ENCODE data around the gene FAM78A. TPM values are rescaled to one million over a fixed set of nuclear protein-coding genes. Genes with fewer than 3 reads are reported as not detected.

FAM78A gene
- total RNA-seq, 1 experiment from 2014 or later: 3.0 TPM

DNA sequence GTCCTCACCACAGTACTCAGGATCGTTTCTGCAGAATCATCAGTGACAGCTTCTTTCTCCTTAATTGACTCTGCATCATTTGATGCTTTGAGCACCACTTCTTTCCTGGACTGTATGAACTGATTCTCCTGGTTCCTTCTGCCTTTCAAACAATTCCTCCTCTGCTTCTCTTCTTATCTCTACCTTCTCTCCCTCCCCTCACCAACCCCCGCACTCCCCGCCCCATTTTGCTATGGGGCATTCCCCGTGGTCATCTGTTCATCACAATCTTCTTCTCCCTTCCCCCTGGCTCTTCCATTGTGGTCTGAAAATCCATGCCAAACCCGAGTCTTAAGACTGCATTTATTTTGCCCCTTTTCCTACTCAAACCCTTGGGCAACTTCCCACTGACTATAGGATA is 57.9 kb downstream of the FAM78A start:
- no peak overlapping the region for H3K4me3 Mint-ChIP-seq
- ChIA-PET CTCF (interaction anchor here (0.6 to 2.2 kb wide), 3 partner anchors 118 to 328 kb away, joined by 3 to 10 read pairs (median 7); no protein-coding TSS in a partner anchor), POLR2A (no interaction called here)
- H3K27me3 Mint-ChIP-seq (ENCODE audit: low read depth): no peaks in the 10 kb centered on the region
- no peak for DNase-seq (ENCODE audit: low spot score)
- ATAC-seq: no peak
- no peaks in the 10 kb centered on the region for H3K9me3 Mint-ChIP-seq
- H3K36me3 Mint-ChIP-seq: peaks cover 21% of the 10 kb centered on the region
- no peak for TF ChIP-seq ZNF423 (CRISPR knock-in tag; IDR thresholded peaks at IDR 0.05)
- TF ChIP-seq ELF4 (CRISPR knock-in tag; IDR thresholded peaks at IDR 0.05; ENCODE audit: low read depth): no peak
- TF ChIP-seq, protein P1, sequence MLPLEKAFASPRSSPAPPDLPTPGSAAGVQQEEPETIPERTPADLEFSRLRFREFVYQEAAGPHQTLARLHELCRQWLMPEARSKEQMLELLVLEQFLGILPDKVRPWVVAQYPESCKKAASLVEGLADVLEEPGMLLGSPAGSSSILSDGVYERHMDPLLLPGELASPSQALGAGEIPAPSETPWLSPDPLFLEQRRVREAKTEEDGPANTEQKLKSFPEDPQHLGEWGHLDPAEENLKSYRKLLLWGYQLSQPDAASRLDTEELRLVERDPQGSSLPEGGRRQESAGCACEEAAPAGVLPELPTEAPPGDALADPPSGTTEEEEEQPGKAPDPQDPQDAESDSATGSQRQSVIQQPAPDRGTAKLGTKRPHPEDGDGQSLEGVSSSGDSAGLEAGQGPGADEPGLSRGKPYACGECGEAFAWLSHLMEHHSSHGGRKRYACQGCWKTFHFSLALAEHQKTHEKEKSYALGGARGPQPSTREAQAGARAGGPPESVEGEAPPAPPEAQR (CRISPR knock-in tag; IDR thresholded peaks at IDR 0.05): no peak
- TF ChIP-seq CREM (CRISPR knock-in tag; IDR thresholded peaks at IDR 0.05): no peak
- TF ChIP-seq NFATC4 (CRISPR knock-in tag; IDR thresholded peaks at IDR 0.05): no peak
- no peak for TF ChIP-seq ZBTB21 (CRISPR knock-in tag; IDR thresholded peaks at IDR 0.05; ENCODE audit: borderline replicate concordance)
- TF ChIP-seq, protein P2, sequence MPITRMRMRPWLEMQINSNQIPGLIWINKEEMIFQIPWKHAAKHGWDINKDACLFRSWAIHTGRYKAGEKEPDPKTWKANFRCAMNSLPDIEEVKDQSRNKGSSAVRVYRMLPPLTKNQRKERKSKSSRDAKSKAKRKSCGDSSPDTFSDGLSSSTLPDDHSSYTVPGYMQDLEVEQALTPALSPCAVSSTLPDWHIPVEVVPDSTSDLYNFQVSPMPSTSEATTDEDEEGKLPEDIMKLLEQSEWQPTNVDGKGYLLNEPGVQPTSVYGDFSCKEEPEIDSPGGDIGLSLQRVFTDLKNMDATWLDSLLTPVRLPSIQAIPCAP (CRISPR knock-in tag; IDR thresholded peaks at IDR 0.05): no peak
- no peak for TF ChIP-seq ZNF232 (CRISPR knock-in tag; IDR thresholded peaks at IDR 0.05)
- no peak for TF ChIP-seq ESRRA (CRISPR knock-in tag; IDR thresholded peaks at IDR 0.05; ENCODE audit: borderline replicate concordance)
- TF ChIP-seq, protein P3, sequence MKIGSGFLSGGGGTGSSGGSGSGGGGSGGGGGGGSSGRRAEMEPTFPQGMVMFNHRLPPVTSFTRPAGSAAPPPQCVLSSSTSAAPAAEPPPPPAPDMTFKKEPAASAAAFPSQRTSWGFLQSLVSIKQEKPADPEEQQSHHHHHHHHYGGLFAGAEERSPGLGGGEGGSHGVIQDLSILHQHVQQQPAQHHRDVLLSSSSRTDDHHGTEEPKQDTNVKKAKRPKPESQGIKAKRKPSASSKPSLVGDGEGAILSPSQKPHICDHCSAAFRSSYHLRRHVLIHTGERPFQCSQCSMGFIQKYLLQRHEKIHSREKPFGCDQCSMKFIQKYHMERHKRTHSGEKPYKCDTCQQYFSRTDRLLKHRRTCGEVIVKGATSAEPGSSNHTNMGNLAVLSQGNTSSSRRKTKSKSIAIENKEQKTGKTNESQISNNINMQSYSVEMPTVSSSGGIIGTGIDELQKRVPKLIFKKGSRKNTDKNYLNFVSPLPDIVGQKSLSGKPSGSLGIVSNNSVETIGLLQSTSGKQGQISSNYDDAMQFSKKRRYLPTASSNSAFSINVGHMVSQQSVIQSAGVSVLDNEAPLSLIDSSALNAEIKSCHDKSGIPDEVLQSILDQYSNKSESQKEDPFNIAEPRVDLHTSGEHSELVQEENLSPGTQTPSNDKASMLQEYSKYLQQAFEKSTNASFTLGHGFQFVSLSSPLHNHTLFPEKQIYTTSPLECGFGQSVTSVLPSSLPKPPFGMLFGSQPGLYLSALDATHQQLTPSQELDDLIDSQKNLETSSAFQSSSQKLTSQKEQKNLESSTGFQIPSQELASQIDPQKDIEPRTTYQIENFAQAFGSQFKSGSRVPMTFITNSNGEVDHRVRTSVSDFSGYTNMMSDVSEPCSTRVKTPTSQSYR (CRISPR knock-in tag; IDR thresholded peaks at IDR 0.05): no peak
- no peak for TF ChIP-seq TP53 (CRISPR knock-in tag; IDR thresholded peaks at IDR 0.05)
- TF ChIP-seq, protein P4, sequence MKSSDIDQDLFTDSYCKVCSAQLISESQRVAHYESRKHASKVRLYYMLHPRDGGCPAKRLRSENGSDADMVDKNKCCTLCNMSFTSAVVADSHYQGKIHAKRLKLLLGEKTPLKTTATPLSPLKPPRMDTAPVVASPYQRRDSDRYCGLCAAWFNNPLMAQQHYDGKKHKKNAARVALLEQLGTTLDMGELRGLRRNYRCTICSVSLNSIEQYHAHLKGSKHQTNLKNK (CRISPR knock-in tag; IDR thresholded peaks at IDR 0.05): no peak
- TF ChIP-seq TEAD1 (CRISPR knock-in tag; IDR thresholded peaks at IDR 0.05): no peak
- TF ChIP-seq NFE2L1 (CRISPR knock-in tag; IDR thresholded peaks at IDR 0.05): no peak
- TF ChIP-seq OVOL2 (CRISPR knock-in tag; IDR thresholded peaks at IDR 0.05; ENCODE audit: borderline replicate concordance): no peak
- TF ChIP-seq NR3C1 (CRISPR knock-in tag; conservative IDR thresholded peaks at IDR 0.05; ENCODE audit: low read depth): no peak
- no peak for TF ChIP-seq SMAD4 (CRISPR knock-in tag; IDR thresholded peaks at IDR 0.05)
- TF ChIP-seq MYBL2 (CRISPR knock-in tag; IDR thresholded peaks at IDR 0.05): no peak
- TF ChIP-seq CBFB (CRISPR knock-in tag; IDR thresholded peaks at IDR 0.05; ENCODE audit: low read depth): no peak
- no peak overlapping the region for H3K27ac Mint-ChIP-seq
- peaks cover 27% of the 10 kb centered on the region for H3K4me1 Mint-ChIP-seq

DNA sequence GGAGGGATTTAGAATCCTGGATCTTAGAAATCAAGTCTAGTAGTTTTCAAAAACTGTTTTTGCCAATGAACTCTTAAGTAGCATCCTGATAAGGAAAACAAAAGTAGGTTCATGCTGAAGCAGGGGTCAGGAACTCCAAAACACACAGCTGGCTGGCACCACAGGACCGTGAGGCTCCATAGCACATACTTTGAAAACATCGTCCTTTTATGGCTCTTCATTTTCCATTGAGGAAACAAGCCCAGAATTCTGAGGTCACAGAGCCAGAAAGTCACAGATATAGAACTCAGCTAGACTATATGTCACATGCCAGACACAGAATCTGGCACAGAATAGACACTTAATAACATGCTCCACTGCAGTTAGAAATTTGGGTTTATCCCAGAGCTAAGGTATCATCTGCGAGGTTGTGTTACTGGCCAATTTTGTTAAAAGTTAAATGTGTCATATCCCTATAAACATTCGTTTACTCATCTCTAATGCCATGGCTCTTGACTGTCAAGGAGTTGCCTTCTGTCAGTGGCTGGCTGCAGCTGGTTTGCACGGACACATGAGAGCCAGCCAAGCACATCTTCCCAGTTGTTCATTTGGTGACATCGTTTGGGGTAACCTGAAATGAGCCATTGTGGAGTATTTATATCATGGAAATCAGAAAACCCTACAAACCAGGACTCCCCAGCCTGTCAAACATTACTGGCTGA is 58.8 kb downstream of the FAM78A start:
- no peak for ATAC-seq
- H3K27ac Mint-ChIP-seq: no peak overlapping the region
- H3K36me3 Mint-ChIP-seq: peaks cover 20% of the 10 kb centered on the region
- H3K27me3 Mint-ChIP-seq (ENCODE audit: low read depth): no peaks in the 10 kb centered on the region
- POLR2A ChIA-PET: no interaction called here
- no peak overlapping the region for H3K4me3 Mint-ChIP-seq
- no peak for DNase-seq (ENCODE audit: low spot score)
- CTCF ChIA-PET: no interaction called here
- peaks cover 5% of the 10 kb centered on the region for H3K9me3 Mint-ChIP-seq
- H3K4me1 Mint-ChIP-seq: peaks cover 27% of the 10 kb centered on the region
- TF ChIP-seq, protein P5, sequence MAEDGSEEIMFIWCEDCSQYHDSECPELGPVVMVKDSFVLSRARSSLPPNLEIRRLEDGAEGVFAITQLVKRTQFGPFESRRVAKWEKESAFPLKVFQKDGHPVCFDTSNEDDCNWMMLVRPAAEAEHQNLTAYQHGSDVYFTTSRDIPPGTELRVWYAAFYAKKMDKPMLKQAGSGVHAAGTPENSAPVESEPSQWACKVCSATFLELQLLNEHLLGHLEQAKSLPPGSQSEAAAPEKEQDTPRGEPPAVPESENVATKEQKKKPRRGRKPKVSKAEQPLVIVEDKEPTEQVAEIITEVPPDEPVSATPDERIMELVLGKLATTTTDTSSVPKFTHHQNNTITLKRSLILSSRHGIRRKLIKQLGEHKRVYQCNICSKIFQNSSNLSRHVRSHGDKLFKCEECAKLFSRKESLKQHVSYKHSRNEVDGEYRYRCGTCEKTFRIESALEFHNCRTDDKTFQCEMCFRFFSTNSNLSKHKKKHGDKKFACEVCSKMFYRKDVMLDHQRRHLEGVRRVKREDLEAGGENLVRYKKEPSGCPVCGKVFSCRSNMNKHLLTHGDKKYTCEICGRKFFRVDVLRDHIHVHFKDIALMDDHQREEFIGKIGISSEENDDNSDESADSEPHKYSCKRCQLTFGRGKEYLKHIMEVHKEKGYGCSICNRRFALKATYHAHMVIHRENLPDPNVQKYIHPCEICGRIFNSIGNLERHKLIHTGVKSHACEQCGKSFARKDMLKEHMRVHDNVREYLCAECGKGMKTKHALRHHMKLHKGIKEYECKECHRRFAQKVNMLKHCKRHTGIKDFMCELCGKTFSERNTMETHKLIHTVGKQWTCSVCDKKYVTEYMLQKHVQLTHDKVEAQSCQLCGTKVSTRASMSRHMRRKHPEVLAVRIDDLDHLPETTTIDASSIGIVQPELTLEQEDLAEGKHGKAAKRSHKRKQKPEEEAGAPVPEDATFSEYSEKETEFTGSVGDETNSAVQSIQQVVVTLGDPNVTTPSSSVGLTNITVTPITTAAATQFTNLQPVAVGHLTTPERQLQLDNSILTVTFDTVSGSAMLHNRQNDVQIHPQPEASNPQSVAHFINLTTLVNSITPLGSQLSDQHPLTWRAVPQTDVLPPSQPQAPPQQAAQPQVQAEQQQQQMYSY (CRISPR knock-in tag; IDR thresholded peaks at IDR 0.05): no peak
- TF ChIP-seq NFE2L1 (CRISPR knock-in tag; IDR thresholded peaks at IDR 0.05) (no peak), SMAD3 (CRISPR knock-in tag; IDR thresholded peaks at IDR 0.05; ENCODE audit: borderline replicate concordance) (no peak), MXD4 (CRISPR knock-in tag; IDR thresholded peaks at IDR 0.05; ENCODE audit: borderline replicate concordance) (no peak), RORB (CRISPR knock-in tag; IDR thresholded peaks at IDR 0.05) (no peak)
- TF ChIP-seq, protein P6, sequence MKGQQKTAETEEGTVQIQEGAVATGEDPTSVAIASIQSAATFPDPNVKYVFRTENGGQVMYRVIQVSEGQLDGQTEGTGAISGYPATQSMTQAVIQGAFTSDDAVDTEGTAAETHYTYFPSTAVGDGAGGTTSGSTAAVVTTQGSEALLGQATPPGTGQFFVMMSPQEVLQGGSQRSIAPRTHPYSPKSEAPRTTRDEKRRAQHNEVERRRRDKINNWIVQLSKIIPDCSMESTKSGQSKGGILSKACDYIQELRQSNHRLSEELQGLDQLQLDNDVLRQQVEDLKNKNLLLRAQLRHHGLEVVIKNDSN (CRISPR knock-in tag; IDR thresholded peaks at IDR 0.05): no peak
